Measurements from ENCODE around the gene SF3B2. TPM values are rescaled to one million over a fixed set of nuclear protein-coding genes. Genes with fewer than 3 reads are reported as not detected.
"Not testable (repeated sequence)": the region's sequence is repeated elsewhere in the genome, so short reads cannot be mapped to it uniquely, and the experiment has no call there.

The SF3B2 gene
- total and polyA plus RNA-seq, 4 donors: 50.5 to 67.6 (median 57.2) TPM

DNA sequence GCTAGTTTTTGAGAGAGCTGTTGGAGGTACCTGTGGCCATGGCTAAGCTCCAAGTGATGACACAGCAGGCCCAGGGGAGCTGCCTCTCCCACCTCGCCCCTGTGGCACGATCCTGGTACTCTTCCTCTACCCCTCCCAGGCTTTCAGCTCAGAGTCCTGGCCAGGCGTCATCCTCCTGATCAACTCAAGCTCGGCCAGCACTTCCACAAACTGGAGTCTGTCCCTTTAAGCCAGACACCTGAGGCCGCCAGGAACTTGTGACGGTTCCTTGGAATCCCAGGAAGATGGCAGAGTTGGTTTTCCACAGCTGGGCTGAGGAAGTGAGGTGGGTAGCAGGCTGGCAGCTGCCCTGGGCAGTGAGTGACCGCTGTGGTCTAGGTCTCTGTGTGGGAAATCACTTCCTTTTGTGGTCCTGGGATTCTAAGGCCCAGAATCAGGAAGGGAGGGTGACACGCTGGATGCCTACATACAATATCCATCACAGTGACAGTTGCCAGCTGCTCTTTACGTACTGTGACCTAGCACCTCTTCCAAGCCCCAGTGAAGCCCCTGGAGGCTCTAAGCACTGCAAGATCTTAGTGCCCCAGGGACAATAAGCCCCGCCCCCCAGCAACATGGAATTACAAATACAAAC is 43.6 kb upstream of the SF3B2 start:
- no peak for DNase-seq (ENCODE audit: low spot score)
- WGBS: 77% methylated on average over 10 of the region's 10 CpGs
- TF ChIP-seq YY1 (IDR thresholded peaks at IDR 0.05) (no peak), GABPA (IDR thresholded peaks at IDR 0.05 in 1 of 2, conservative IDR thresholded peaks at IDR 0.05 in 1 of 2) (no peak), FOXA1 (IDR thresholded peaks at IDR 0.05) (no peak), TAF1 (conservative IDR thresholded peaks at IDR 0.05) (no peak)

DNA sequence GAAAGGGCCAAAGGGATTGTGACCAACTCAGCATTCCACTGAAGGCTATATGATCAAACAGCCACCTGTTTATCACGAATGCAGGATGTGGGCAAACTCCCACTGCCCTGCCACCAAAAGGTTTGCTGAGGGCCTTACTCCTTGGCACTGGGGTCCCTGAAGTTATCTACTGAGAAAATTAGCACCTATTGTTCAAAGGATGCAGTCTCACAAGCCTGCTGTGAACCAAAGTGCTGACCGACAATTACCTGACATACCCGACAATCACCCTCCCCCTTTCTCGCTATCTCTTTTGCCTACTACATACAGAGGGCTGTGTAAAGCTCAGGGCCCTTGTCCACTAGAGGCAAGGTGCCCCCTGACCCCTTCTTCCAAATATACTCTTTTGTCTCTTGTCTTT is 42.1 kb upstream of the SF3B2 start:
- not testable (repeated sequence) for H3K9ac ChIP-seq (ENCODE audit: low read depth in 1 of 2, low read length in 2 of 2); H3K27ac ChIP-seq (ENCODE audit: low read depth in 1 of 2, low read length in 2 of 2); H3K9me3 ChIP-seq (ENCODE audit: control insufficient read depth in 4 of 4, low read length in 3 of 4); H3K4me3 ChIP-seq (ENCODE audit: low read depth in 1 of 3, low read length in 3 of 3); H3K4me1 ChIP-seq (ENCODE audit: control insufficient read depth in 4 of 4, insufficient read depth in 4 of 4, low read length in 3 of 4); H3K36me3 ChIP-seq (ENCODE audit: control insufficient read depth in 4 of 4, insufficient read depth in 3 of 4, low read depth in 1 of 4, low read length in 3 of 4); DNase-seq (ENCODE audit: low spot score)
- peaks cover 0 to 14% (median 0%) of the 10 kb centered on the region in 4 donors for H3K27me3 ChIP-seq (ENCODE audit: control insufficient read depth in 4 of 4, insufficient read depth in 4 of 4, low read length in 3 of 4)
- WGBS: 68% methylated on average over 4 of the region's 4 CpGs

More for the DNA sequence above, 43.6 kb upstream of the SF3B2 start:
- Histone ChIP-seq H3K27me3 (ENCODE audit: control insufficient read depth in 4 of 4, insufficient read depth in 4 of 4, low read length in 3 of 4) (peaks cover 0 to 14% (median 0%) of the 10 kb centered on the region in 4 donors), H3K4me1 (ENCODE audit: control insufficient read depth in 4 of 4, insufficient read depth in 4 of 4, low read length in 3 of 4) (peaks cover 0 to 8% (median 5%) of the 10 kb centered on the region in 4 donors), H3K9ac (ENCODE audit: low read depth in 1 of 2, low read length in 2 of 2) (no peak overlapping the region), H3K9me3 (ENCODE audit: control insufficient read depth in 4 of 4, low read length in 3 of 4) (no peaks in the 10 kb centered on the region), H3K4me3 (ENCODE audit: low read depth in 1 of 3, low read length in 3 of 3) (no peak overlapping the region), H3K27ac (ENCODE audit: low read depth in 1 of 2, low read length in 2 of 2) (no peak overlapping the region), H3K36me3 (ENCODE audit: control insufficient read depth in 4 of 4, insufficient read depth in 3 of 4, low read depth in 1 of 4, low read length in 3 of 4) (peaks cover 0 to 8% (median 3%) of the 10 kb centered on the region in 4 donors)

DNA sequence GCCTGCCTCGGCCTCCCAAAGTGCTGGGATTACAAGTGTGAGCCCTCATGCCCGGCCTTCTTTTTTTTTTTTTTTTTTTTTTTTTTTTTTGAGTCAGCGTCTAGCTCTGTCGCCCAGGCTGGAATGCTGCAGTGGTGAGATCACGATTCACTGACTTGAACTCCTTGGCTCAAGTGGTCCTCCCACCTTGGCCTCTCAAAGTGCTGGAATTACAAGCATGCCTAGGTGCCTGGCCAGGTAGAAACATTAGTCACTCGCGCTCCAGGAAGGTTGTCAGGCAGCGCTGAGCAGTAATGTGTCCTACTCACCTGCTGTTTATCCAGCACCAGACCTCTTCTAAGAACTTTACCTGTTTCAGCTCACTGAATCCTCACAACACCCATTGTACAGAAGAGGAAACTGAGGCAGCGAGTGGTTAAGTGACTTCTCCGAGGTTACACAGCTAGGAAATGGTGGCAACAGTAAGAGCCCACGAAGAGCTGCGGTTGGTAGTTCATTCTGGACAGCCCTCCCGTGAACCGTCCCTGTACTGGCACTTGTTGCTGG is 40.9 kb upstream of the SF3B2 start:
- WGBS: 54% methylated on average over 14 of the region's 14 CpGs
- H3K36me3 ChIP-seq (ENCODE audit: control insufficient read depth in 4 of 4, insufficient read depth in 3 of 4, low read depth in 1 of 4, low read length in 3 of 4): no peaks in the 10 kb centered on the region
- peaks cover 0 to 14% (median 0%) of the 10 kb centered on the region in 4 donors for H3K27me3 ChIP-seq (ENCODE audit: control insufficient read depth in 4 of 4, insufficient read depth in 4 of 4, low read length in 3 of 4)
- H3K27ac ChIP-seq (ENCODE audit: low read depth in 1 of 2, low read length in 2 of 2): no peak overlapping the region
- TF ChIP-seq, protein P1, sequence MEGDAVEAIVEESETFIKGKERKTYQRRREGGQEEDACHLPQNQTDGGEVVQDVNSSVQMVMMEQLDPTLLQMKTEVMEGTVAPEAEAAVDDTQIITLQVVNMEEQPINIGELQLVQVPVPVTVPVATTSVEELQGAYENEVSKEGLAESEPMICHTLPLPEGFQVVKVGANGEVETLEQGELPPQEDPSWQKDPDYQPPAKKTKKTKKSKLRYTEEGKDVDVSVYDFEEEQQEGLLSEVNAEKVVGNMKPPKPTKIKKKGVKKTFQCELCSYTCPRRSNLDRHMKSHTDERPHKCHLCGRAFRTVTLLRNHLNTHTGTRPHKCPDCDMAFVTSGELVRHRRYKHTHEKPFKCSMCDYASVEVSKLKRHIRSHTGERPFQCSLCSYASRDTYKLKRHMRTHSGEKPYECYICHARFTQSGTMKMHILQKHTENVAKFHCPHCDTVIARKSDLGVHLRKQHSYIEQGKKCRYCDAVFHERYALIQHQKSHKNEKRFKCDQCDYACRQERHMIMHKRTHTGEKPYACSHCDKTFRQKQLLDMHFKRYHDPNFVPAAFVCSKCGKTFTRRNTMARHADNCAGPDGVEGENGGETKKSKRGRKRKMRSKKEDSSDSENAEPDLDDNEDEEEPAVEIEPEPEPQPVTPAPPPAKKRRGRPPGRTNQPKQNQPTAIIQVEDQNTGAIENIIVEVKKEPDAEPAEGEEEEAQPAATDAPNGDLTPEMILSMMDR (IDR thresholded peaks at IDR 0.05; ENCODE audit: low read depth, low read length, missing input control): no peak
- no peak for TF ChIP-seq NR2F2 (IDR thresholded peaks at IDR 0.05)
- peaks cover 0 to 4% (median 0%) of the 10 kb centered on the region in 4 donors for H3K4me1 ChIP-seq (ENCODE audit: control insufficient read depth in 4 of 4, insufficient read depth in 4 of 4, low read length in 3 of 4)
- H3K9me3 ChIP-seq (ENCODE audit: control insufficient read depth in 4 of 4, low read length in 3 of 4): no peaks in the 10 kb centered on the region
- no peak for DNase-seq (ENCODE audit: low spot score)
- no peak overlapping the region for H3K9ac ChIP-seq (ENCODE audit: low read depth in 1 of 2, low read length in 2 of 2)
- H3K4me3 ChIP-seq (ENCODE audit: low read depth in 1 of 3, low read length in 3 of 3): no peak overlapping the region

DNA sequence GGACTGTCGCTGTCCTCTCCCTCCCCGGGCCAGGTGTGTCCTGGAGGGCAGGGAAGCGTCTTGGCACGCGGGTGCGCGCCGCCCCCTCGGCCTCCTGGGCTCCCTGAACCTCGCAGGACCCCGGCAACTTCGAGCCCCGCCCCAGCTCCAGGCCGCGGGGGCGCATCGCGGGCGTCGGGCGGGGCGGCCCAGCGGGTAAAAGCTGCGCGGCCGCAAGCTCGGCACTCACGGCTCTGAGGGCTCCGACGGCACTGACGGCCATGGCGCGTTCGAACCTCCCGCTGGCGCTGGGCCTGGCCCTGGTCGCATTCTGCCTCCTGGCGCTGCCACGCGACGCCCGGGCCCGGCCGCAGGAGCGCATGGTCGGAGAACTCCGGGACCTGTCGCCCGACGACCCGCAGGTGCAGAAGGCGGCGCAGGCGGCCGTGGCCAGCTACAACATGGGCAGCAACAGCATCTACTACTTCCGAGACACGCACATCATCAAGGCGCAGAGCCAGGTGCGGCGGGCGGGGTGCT is 40.3 kb upstream of the SF3B2 start, which contains the start of gene CST6:
TSS of gene CST6 (plus strand) at position 224 of the 519 bp plus-strand sequence. CDS start at position 261, 37 bp downstream.
- no peak for DNase-seq (ENCODE audit: low spot score)
- TF ChIP-seq SP1 (IDR thresholded peaks at IDR 0.05): no peak
- TF ChIP-seq HNF4A (conservative IDR thresholded peaks at IDR 0.05): no peak
- no peak for TF ChIP-seq JUND (IDR thresholded peaks at IDR 0.05)
- TF ChIP-seq, protein P2, sequence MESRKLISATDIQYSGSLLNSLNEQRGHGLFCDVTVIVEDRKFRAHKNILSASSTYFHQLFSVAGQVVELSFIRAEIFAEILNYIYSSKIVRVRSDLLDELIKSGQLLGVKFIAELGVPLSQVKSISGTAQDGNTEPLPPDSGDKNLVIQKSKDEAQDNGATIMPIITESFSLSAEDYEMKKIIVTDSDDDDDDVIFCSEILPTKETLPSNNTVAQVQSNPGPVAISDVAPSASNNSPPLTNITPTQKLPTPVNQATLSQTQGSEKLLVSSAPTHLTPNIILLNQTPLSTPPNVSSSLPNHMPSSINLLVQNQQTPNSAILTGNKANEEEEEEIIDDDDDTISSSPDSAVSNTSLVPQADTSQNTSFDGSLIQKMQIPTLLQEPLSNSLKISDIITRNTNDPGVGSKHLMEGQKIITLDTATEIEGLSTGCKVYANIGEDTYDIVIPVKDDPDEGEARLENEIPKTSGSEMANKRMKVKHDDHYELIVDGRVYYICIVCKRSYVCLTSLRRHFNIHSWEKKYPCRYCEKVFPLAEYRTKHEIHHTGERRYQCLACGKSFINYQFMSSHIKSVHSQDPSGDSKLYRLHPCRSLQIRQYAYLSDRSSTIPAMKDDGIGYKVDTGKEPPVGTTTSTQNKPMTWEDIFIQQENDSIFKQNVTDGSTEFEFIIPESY (IDR thresholded peaks at IDR 0.05): no peak
- no peak for TF ChIP-seq RXRA (IDR thresholded peaks at IDR 0.05)
- H3K27ac ChIP-seq (ENCODE audit: low read depth in 1 of 2, low read length in 2 of 2): no peak within 1 kb of the TSS
- H3K4me1 ChIP-seq (ENCODE audit: control insufficient read depth in 4 of 4, insufficient read depth in 4 of 4, low read length in 3 of 4): peaks cover 0 to 4% (median under 1%) of the 10 kb centered on the region in 4 donors
- H3K36me3 ChIP-seq (ENCODE audit: control insufficient read depth in 4 of 4, insufficient read depth in 3 of 4, low read depth in 1 of 4, low read length in 3 of 4): no peaks in the 10 kb centered on the region
- no peaks in the 10 kb centered on the region for H3K9me3 ChIP-seq (ENCODE audit: control insufficient read depth in 4 of 4, low read length in 3 of 4)
- H3K27me3 ChIP-seq (ENCODE audit: control insufficient read depth in 4 of 4, insufficient read depth in 4 of 4, low read length in 3 of 4): peaks cover 0 to 14% (median 0%) of the 10 kb centered on the region in 4 donors
- H3K4me3 ChIP-seq (ENCODE audit: low read depth in 1 of 3, low read length in 3 of 3): no peak within 1 kb of the TSS
- no peak within 1 kb of the TSS for H3K9ac ChIP-seq (ENCODE audit: low read depth in 1 of 2, low read length in 2 of 2)
- 9% methylated on average over 61 of the region's 61 CpGs for WGBS

All from liver (tissue), 9 donors.